Upper lobe of left lung (tissue), 6 donors: ENCODE measurements around the gene LMTK2. TPM values are rescaled to one million over a fixed set of nuclear protein-coding genes. Genes with fewer than 3 reads are reported as not detected.

Source experiments
- ATAC-seq, 2 donors: fragments of 200-7000 bp; cut with Tn5 transposase; one replicate each; pipeline ENCODE4 v1.9.1; 2022; ENCODE audit warnings: mild to moderate bottlenecking in 2 of 2, moderate library complexity in 2 of 2; ENCODE audit not compliant: low FRiP score in 2 of 2
- DNase-seq, 2 donors: peaks; one replicate each; pipeline ENCODE4 v3.0.0-alpha.2; 2019 to 2020
- H3K27ac ChIP-seq, 4 donors: fragments of 200-600 bp; sonication (generic); one replicate each; pipeline ENCODE4 v1.5.1; 2016 to 2019
- H3K27me3 ChIP-seq, 4 donors: fragments of 200-600 bp; sonication (generic); one replicate each; pipeline ENCODE4 v1.5.1; 2017 to 2019
- H3K36me3 ChIP-seq, 4 donors: fragments of 200-600 bp; sonication (generic); one replicate each; pipeline ENCODE4 v1.5.1; 2016 to 2019
- H3K4me1 ChIP-seq, 4 donors: fragments of 200-600 bp; sonication (generic); one replicate each; pipeline ENCODE4 v1.5.1; 2018 to 2019
- H3K4me3 ChIP-seq, 4 donors: fragments of 200-600 bp; sonication (generic); one replicate each; pipeline ENCODE4 v1.5.1; 2017 to 2019; ENCODE audit warnings: mild to moderate bottlenecking in 2 of 4, moderate library complexity in 1 of 4
- H3K9me3 ChIP-seq, 4 donors: fragments of 200-600 bp; sonication (generic); one replicate each; pipeline ENCODE4 v1.5.1; 2018 to 2019
- CTCF ChIP-seq, 6 experiments: fragments of 450-650 bp in 4 of 6; fragments of 200-600 bp in 2 of 6; sonication (generic) in 2 of 6; IDR thresholded peaks; one replicate each; pipeline ENCODE4 v1.5.1; 2016 to 2019; ENCODE audit warnings: antibody characterized with exemption in 6 of 6
- EP300 ChIP-seq, 4 donors: sonication (generic); formaldehyde crosslinking; IDR thresholded peaks; one replicate each; pipeline ENCODE4 v1.5.1; 2017; ENCODE audit warnings: antibody characterized with exemption in 4 of 4, control low read depth in 2 of 4
- POLR2A ChIP-seq, 4 donors: fragments of 450-650 bp; IDR thresholded peaks; one replicate each; pipeline ENCODE4 v1.5.1; 2016 to 2017; ENCODE audit warnings: antibody characterized with exemption in 4 of 4, mild to moderate bottlenecking in 2 of 4
- POLR2AphosphoS5 ChIP-seq, 2 donors: sonication (generic); formaldehyde crosslinking; IDR thresholded peaks; one replicate each; pipeline ENCODE4 v1.5.1; 2017; ENCODE audit warnings: antibody characterized with exemption in 2 of 2
- WGBS, 2 donors: methylation state at CpG; one replicate each; pipeline ENCODE4 v1.1.5; 2017 to 2018; 5-methylcytosine and 5-hydroxymethylcytosine counted together
- total RNA-seq, 6 donors: library from RNA; depleted of rRNA in 4 of 6; stranded (reverse); fragments of >200 nt in 4 of 6; gene quantifications; one replicate each; pipeline versions ENCODE4 v1.1.0 to v1.2.1, GENCODE V29; 2016 to 2021
- donor health status: DM: no; HTN: no; CAD: no; lungs with moderate emphysema.
- donor health status: DM: no; HTN: yes; CAD: no; lungs with severe emphysema.

Gene LMTK2
- total RNA-seq, 6 donors from 2014 or later: 27.6 to 65.8 (median 37.5) TPM

DNA sequence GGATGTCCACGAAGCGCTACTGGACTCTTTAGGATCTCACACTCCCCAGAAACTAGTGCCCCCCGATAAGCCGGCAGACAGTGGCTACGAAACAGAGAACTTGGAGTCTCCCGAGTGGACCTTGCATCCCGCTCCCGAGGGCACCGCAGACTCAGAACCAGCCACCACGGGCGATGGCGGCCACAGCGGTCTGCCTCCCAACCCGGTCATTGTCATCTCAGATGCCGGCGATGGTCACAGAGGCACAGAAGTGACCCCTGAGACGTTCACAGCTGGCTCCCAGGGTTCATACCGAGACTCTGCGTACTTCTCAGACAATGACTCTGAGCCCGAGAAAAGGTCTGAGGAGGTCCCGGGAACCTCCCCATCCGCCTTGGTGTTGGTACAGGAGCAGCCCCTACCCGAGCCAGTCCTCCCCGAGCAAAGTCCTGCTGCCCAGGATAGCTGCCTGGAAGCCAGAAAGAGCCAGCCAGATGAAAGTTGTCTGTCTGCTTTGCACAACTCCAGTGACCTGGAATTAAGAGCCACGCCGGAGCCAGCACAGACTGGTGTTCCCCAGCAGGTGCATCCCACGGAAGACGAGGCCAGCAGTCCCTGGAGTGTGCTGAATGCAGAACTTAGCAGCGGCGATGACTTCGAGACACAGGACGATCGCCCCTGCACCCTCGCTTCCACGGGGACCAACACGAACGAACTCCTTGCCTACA lies 87.0 kb downstream of the LMTK2 start:
- 95 to 97% methylated on average over 21 to 37 of the region's 37 CpGs for WGBS, 2 donors
- no peak overlapping the region for H3K27ac ChIP-seq
- peaks cover 14 to 69% (median 53%) of the 10 kb centered on the region in 4 donors for H3K36me3 ChIP-seq
- no peak for ATAC-seq
- H3K4me1 ChIP-seq: peaks cover 0 to 7% (median 0%) of the 10 kb centered on the region in 4 donors
- peak in 1 of 2 donors; percentile 54 for DNase-seq
- H3K4me3 ChIP-seq: no peak overlapping the region
- H3K27me3 ChIP-seq: no peaks in the 10 kb centered on the region
- no peak for TF ChIP-seq CTCF (IDR thresholded peaks at IDR 0.05)
- TF ChIP-seq POLR2AphosphoS5 (IDR thresholded peaks at IDR 0.05): no peak
- no peak for TF ChIP-seq POLR2A (IDR thresholded peaks at IDR 0.05)
- TF ChIP-seq EP300 (IDR thresholded peaks at IDR 0.05): no peak
- H3K9me3 ChIP-seq: peaks cover 0 to 3% (median 0%) of the 10 kb centered on the region in 4 donors

- TF ChIP-seq POLR2A (IDR thresholded peaks at IDR 0.05) (no peak), EP300 (IDR thresholded peaks at IDR 0.05) (no peak), CTCF (IDR thresholded peaks at IDR 0.05) (no peak), POLR2AphosphoS5 (IDR thresholded peaks at IDR 0.05) (no peak)
- H3K4me1 ChIP-seq: peaks cover 0 to 7% (median 0%) of the 10 kb centered on the region in 4 donors
- peaks cover 0 to 5% (median 0%) of the 10 kb centered on the region in 4 donors for H3K9me3 ChIP-seq
- no peak overlapping the region for H3K27ac ChIP-seq
- DNase-seq (peak in 1 of 2 donors; percentile 61), ATAC-seq (no peak)
- WGBS, 2 donors: 96 to 97% methylated on average over 28 of the region's 28 CpGs
- peaks cover 14 to 65% (median 51%) of the 10 kb centered on the region in 4 donors for H3K36me3 ChIP-seq
- H3K4me3 ChIP-seq: no peak overlapping the region
- no peaks in the 10 kb centered on the region for H3K27me3 ChIP-seq
Measured at GRCh38 chr7:98194186-98194585, 87.5 kb downstream of the LMTK2 start.

GRCh38 chr7:98194672-98195457 lies 88.2 kb downstream of the LMTK2 start:
- WGBS, 2 donors: 94 to 98% methylated on average over 7 to 8 of the region's 8 CpGs
- H3K36me3 ChIP-seq: peaks cover 14 to 60% (median 49%) of the 10 kb centered on the region in 4 donors
- no peak for ATAC-seq
- H3K4me1 ChIP-seq: peaks cover 0 to 7% (median 0%) of the 10 kb centered on the region in 4 donors
- peaks cover 0 to 5% (median 0%) of the 10 kb centered on the region in 4 donors for H3K9me3 ChIP-seq
- no peak overlapping the region for H3K4me3 ChIP-seq
- H3K27ac ChIP-seq: no peak overlapping the region
- H3K27me3 ChIP-seq: no peaks in the 10 kb centered on the region
- no peak for TF ChIP-seq CTCF (IDR thresholded peaks at IDR 0.05)
- TF ChIP-seq EP300 (IDR thresholded peaks at IDR 0.05): no peak
- TF ChIP-seq POLR2A (IDR thresholded peaks at IDR 0.05): no peak
- no peak for TF ChIP-seq POLR2AphosphoS5 (IDR thresholded peaks at IDR 0.05)
- DNase-seq: no peak

GRCh38 chr7:98196706-98197605 lies 90.3 kb downstream of the LMTK2 start:
- 81% methylated on average over 16 of the region's 16 CpGs for WGBS, 2 donors
- no peak for TF ChIP-seq POLR2A (IDR thresholded peaks at IDR 0.05)
- TF ChIP-seq EP300 (IDR thresholded peaks at IDR 0.05): no peak
- no peak for TF ChIP-seq CTCF (IDR thresholded peaks at IDR 0.05)
- TF ChIP-seq POLR2AphosphoS5 (IDR thresholded peaks at IDR 0.05): no peak
- peaks cover 0 to 5% (median 0%) of the 10 kb centered on the region in 4 donors for H3K9me3 ChIP-seq
- no peaks in the 10 kb centered on the region for H3K27me3 ChIP-seq
- H3K27ac ChIP-seq: no peak overlapping the region
- peaks cover 9 to 49% (median 39%) of the 10 kb centered on the region in 4 donors for H3K36me3 ChIP-seq
- ATAC-seq: peak in 1 of 2 donors; percentile 42
- H3K4me1 ChIP-seq: peaks cover 0 to 7% (median 0%) of the 10 kb centered on the region in 4 donors
- H3K4me3 ChIP-seq: no peak overlapping the region
- no peak for DNase-seq
